ENCODE data around the gene SLC39A7. TPM values are rescaled to one million over a fixed set of nuclear protein-coding genes. Genes with fewer than 3 reads are reported as not detected.

Gene SLC39A7
- total RNA-seq, 1 experiment from 2014 or later, result 130 TPM

DNA sequence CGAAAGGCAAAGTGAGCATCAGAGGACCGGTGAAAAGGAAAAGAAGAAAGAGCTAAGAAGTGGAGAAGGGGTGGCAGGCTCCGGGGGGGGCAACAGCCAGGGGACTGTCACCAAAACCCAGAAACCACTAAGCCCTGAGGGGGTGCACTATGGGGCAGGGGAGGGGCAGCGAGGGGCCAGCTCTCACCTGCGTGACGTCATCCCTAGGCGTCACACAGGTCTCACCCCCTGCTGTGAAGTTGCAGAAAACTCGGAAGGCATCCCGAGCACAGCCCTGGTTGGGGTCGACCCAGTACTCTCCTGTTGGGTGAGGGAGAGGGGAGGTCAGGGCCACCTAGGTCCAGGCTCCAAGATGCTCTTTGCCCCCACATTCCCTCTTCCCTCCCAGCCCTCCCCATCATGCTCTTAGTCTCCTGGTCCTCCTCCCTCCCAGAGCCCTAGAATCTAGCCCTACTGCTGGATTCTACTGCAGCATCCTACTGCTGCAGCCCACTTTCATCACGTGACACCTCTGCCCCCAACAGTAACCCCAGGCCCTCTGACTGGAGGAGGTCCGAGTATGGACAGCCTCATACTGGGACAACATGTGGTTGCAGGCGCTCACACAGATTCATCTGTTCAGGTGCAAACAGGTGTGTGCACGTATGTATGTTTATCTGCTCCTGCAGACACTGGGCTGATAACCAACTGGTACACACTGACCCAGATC lies 35.8 kb upstream of the SLC39A7 start:
- intact Hi-C loops (cut with micrococcal nuclease), result no loop called here
- Histone ChIP-seq H3K4me2 (ENCODE audit: low read length) (no peak overlapping the region), H3K9me2 (ENCODE audit: insufficient read depth) (no peaks in the 10 kb centered on the region), H3K9ac (ENCODE audit: low read length) (no peak overlapping the region), H3K9me3 (ENCODE audit: control insufficient read depth in 1 of 2, insufficient read depth in 1 of 2, low read depth in 1 of 2, low read length in 2 of 2) (no peaks in the 10 kb centered on the region), H3K4me3 (replicated peaks in 1 of 2; ENCODE audit: low read depth in 1 of 2, low read length in 2 of 2) (no peak overlapping the region), H3K27ac (ENCODE audit: low read depth, low read length) (no peak overlapping the region), H3K79me2 (ENCODE audit: insufficient read depth, low read length) (no peaks in the 10 kb centered on the region), H4K20me1 (ENCODE audit: insufficient read depth) (no peaks in the 10 kb centered on the region), H3K4me1 (ENCODE audit: control insufficient read depth in 1 of 2, insufficient read depth in 2 of 2, low read length in 2 of 2) (peaks cover 11 to 29% of the 10 kb centered on the region in 2 experiments), H2AFZ (ENCODE audit: low read depth, low read length, poor library complexity, severe bottlenecking) (no peak overlapping the region), H3K36me3 (ENCODE audit: control insufficient read depth in 1 of 2, insufficient read depth in 2 of 2, low read length in 2 of 2) (no peaks in the 10 kb centered on the region), H3K27me3 (ENCODE audit: insufficient read depth, low read length) (no peaks in the 10 kb centered on the region)
- ChIA-PET POLR2A (no interaction called here), CTCF (no interaction called here), RAD21 (ENCODE audit: low non-redundant PET in 1 of 2, low total read pairs in 2 of 2, uncharacterized antibody in 2 of 2, unreplicated experiment in 2 of 2) (no interaction called here)
- DNase-seq (ENCODE audit: low read depth, low spot score), result no peak
- ATAC-seq, result no peak
- TF ChIP-seq SRF (IDR thresholded peaks at IDR 0.05; ENCODE audit: low read depth) (no peak), EZH2 (IDR thresholded peaks at IDR 0.05) (no peak), YY1 (IDR thresholded peaks at IDR 0.05; ENCODE audit: extremely low read depth, insufficient replicate concordance, low read depth, low read length) (no peak), CTCF (IDR thresholded peaks at IDR 0.05 in 2 of 3, conservative IDR thresholded peaks at IDR 0.05 in 1 of 3; ENCODE audit: borderline replicate concordance in 1 of 3, insufficient read depth in 1 of 3, low read depth in 2 of 3, low read length in 2 of 3) (no peak), RAD21 (IDR thresholded peaks at IDR 0.05; ENCODE audit: low read depth) (no peak), POLR2AphosphoS5 (IDR thresholded peaks at IDR 0.05; ENCODE audit: low read depth, low read length) (no peak), ZNF274 (IDR thresholded peaks at IDR 0.05; ENCODE audit: low read depth, low read length) (no peak), EGR1 (IDR thresholded peaks at IDR 0.05; ENCODE audit: low read depth) (no peak), SP1 (IDR thresholded peaks at IDR 0.05; ENCODE audit: low read depth) (no peak), ZBTB33 (IDR thresholded peaks at IDR 0.05; ENCODE audit: extremely low read depth, insufficient replicate concordance, low read length) (no peak), ZFX (IDR thresholded peaks at IDR 0.05) (no peak)
- TF ChIP-seq, protein P1, sequence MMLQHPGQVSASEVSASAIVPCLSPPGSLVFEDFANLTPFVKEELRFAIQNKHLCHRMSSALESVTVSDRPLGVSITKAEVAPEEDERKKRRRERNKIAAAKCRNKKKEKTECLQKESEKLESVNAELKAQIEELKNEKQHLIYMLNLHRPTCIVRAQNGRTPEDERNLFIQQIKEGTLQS (IDR thresholded peaks at IDR 0.05), result no peak
- BruUV-seq (replicated peaks), result no TSS peak
